Measurements from ENCODE around the gene NCOA7. TPM values are rescaled to one million over a fixed set of nuclear protein-coding genes. Genes with fewer than 3 reads are reported as not detected.

The NCOA7 gene
- total RNA-seq, 1 experiment from 2014 or later: 14.4 TPM

DNA sequence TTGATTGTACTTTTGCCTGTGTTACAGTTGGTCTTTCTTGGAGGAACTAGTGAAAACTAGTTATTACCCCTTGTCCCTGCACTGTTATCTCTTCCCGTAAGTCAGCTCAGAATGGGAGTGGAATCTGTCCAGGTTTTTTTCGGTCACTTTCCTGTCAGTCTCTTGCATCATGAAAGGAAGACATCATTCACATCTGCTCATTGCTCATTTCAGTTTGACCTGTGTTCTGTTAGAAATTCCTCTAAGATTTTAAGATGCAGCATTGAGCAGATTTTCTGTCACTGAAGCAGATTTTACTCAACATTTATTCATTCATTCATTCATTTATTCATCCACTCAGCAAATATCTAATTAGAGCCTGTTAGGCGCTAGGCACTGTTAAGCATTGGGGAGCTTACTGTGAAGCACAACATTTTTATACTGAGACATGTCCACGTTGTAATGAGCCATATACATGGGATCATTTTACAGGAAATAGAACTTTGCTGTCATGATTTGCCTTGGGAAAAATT lies 132.7 kb downstream of the NCOA7 start:
- no peaks in the 10 kb centered on the region; the same call in 1 of the 2 replicates for H3K36me3 Mint-ChIP-seq
- H3K9me3 Mint-ChIP-seq: no peaks in the 10 kb centered on the region
- TF ChIP-seq IRF2 (CRISPR knock-in tag; IDR thresholded peaks at IDR 0.05; ENCODE audit: borderline replicate concordance, low read depth) (no peak), FOXK1 (CRISPR knock-in tag; IDR thresholded peaks at IDR 0.05) (no peak), CBFB (CRISPR knock-in tag; IDR thresholded peaks at IDR 0.05; ENCODE audit: low read depth) (no peak), HMGA2 (CRISPR knock-in tag; IDR thresholded peaks at IDR 0.05) (no peak), PREB (CRISPR knock-in tag; IDR thresholded peaks at IDR 0.05; ENCODE audit: borderline replicate concordance) (no peak), ZMAT4 (CRISPR knock-in tag; IDR thresholded peaks at IDR 0.05) (no peak), CREM (CRISPR knock-in tag; IDR thresholded peaks at IDR 0.05) (no peak), TP53 (CRISPR knock-in tag; IDR thresholded peaks at IDR 0.05) (no peak), ZNF232 (CRISPR knock-in tag; IDR thresholded peaks at IDR 0.05) (no peak), ZNF423 (CRISPR knock-in tag; IDR thresholded peaks at IDR 0.05) (no peak), GRHL2 (CRISPR knock-in tag; IDR thresholded peaks at IDR 0.05; ENCODE audit: insufficient replicate concordance, severe bottlenecking) (no peak), ZNF512 (CRISPR knock-in tag; IDR thresholded peaks at IDR 0.05; ENCODE audit: borderline replicate concordance) (no peak), MYBL2 (CRISPR knock-in tag; IDR thresholded peaks at IDR 0.05) (no peak), PRDM15 (CRISPR knock-in tag; IDR thresholded peaks at IDR 0.05) (no peak)
- TF ChIP-seq, protein P1, sequence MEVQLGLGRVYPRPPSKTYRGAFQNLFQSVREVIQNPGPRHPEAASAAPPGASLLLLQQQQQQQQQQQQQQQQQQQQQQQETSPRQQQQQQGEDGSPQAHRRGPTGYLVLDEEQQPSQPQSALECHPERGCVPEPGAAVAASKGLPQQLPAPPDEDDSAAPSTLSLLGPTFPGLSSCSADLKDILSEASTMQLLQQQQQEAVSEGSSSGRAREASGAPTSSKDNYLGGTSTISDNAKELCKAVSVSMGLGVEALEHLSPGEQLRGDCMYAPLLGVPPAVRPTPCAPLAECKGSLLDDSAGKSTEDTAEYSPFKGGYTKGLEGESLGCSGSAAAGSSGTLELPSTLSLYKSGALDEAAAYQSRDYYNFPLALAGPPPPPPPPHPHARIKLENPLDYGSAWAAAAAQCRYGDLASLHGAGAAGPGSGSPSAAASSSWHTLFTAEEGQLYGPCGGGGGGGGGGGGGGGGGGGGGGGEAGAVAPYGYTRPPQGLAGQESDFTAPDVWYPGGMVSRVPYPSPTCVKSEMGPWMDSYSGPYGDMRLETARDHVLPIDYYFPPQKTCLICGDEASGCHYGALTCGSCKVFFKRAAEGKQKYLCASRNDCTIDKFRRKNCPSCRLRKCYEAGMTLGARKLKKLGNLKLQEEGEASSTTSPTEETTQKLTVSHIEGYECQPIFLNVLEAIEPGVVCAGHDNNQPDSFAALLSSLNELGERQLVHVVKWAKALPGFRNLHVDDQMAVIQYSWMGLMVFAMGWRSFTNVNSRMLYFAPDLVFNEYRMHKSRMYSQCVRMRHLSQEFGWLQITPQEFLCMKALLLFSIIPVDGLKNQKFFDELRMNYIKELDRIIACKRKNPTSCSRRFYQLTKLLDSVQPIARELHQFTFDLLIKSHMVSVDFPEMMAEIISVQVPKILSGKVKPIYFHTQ (CRISPR knock-in tag; IDR thresholded peaks at IDR 0.05): no peak
- DNase-seq (ENCODE audit: low spot score) (no peak), ATAC-seq (no peak)
- no peaks in the 10 kb centered on the region for H3K27me3 Mint-ChIP-seq (ENCODE audit: low read depth)
- no peak overlapping the region for H3K4me3 Mint-ChIP-seq
- ChIA-PET CTCF (interaction anchor here (1.3 to 4.0 kb wide), 2 partner anchors 17 to 24 kb away, joined by 3 to 12 read pairs; no protein-coding TSS in a partner anchor), POLR2A (no interaction called here)
- H3K27ac Mint-ChIP-seq: no peak overlapping the region
- peaks cover 11% of the 10 kb centered on the region for H3K4me1 Mint-ChIP-seq

DNA sequence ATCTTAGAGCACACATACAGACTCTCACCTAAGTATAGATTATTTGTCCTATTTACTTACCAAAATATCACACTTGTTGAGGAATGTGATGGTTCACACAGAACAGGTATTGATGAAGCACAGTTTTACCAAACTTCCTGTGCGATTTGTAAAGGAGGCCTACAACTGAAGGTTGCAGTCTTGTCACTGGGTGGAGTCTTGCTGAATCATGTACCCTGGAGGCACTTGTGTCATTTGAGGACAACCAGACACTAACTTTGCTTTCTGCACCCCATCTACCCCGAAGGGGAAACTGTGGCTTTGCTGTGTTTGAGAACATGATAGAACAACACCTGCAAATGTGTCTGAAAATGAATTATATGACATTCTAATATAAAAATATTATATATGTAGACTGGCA lies 133.4 kb downstream of the NCOA7 start:
- H3K36me3 Mint-ChIP-seq: no peaks in the 10 kb centered on the region; the same call in 1 of the 2 replicates
- ATAC-seq (no peak), DNase-seq (ENCODE audit: low spot score) (no peak)
- CTCF ChIA-PET: interaction anchor here (0.8 to 1.6 kb wide), 3 partner anchors 18 to 32 kb away, joined by 3 to 6 read pairs (median 3); partner anchors contain the start of gene HINT3
- no peaks in the 10 kb centered on the region for H3K9me3 Mint-ChIP-seq
- POLR2A ChIA-PET: no interaction called here
- H3K4me1 Mint-ChIP-seq: peaks cover 3% of the 10 kb centered on the region
- H3K4me3 Mint-ChIP-seq: no peak overlapping the region
- H3K27me3 Mint-ChIP-seq (ENCODE audit: low read depth): no peaks in the 10 kb centered on the region
- H3K27ac Mint-ChIP-seq: no peak overlapping the region
- TF ChIP-seq SOX15 (CRISPR knock-in tag; IDR thresholded peaks at IDR 0.05) (no peak), ERG (CRISPR knock-in tag; IDR thresholded peaks at IDR 0.05) (no peak), NR3C1 (CRISPR knock-in tag; conservative IDR thresholded peaks at IDR 0.05; ENCODE audit: low read depth) (no peak), MYBL2 (CRISPR knock-in tag; IDR thresholded peaks at IDR 0.05) (no peak), ZNF263 (CRISPR knock-in tag; IDR thresholded peaks at IDR 0.05; ENCODE audit: low read depth) (no peak)
- TF ChIP-seq, protein P2, sequence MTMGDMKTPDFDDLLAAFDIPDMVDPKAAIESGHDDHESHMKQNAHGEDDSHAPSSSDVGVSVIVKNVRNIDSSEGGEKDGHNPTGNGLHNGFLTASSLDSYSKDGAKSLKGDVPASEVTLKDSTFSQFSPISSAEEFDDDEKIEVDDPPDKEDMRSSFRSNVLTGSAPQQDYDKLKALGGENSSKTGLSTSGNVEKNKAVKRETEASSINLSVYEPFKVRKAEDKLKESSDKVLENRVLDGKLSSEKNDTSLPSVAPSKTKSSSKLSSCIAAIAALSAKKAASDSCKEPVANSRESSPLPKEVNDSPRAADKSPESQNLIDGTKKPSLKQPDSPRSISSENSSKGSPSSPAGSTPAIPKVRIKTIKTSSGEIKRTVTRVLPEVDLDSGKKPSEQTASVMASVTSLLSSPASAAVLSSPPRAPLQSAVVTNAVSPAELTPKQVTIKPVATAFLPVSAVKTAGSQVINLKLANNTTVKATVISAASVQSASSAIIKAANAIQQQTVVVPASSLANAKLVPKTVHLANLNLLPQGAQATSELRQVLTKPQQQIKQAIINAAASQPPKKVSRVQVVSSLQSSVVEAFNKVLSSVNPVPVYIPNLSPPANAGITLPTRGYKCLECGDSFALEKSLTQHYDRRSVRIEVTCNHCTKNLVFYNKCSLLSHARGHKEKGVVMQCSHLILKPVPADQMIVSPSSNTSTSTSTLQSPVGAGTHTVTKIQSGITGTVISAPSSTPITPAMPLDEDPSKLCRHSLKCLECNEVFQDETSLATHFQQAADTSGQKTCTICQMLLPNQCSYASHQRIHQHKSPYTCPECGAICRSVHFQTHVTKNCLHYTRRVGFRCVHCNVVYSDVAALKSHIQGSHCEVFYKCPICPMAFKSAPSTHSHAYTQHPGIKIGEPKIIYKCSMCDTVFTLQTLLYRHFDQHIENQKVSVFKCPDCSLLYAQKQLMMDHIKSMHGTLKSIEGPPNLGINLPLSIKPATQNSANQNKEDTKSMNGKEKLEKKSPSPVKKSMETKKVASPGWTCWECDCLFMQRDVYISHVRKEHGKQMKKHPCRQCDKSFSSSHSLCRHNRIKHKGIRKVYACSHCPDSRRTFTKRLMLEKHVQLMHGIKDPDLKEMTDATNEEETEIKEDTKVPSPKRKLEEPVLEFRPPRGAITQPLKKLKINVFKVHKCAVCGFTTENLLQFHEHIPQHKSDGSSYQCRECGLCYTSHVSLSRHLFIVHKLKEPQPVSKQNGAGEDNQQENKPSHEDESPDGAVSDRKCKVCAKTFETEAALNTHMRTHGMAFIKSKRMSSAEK (CRISPR knock-in tag; IDR thresholded peaks at IDR 0.05; ENCODE audit: borderline replicate concordance): no peak
